Breast epithelium (tissue), 3 donors: Measurements from ENCODE around the gene VPS26B.

Experiments
- CTCF ChIP-seq, 3 donors: fragments of 450-650 bp; IDR thresholded peaks; one replicate each; pipeline ENCODE4 v1.5.1; 2016 to 2017; ENCODE audit warnings: antibody characterized with exemption in 3 of 3, mild to moderate bottlenecking in 3 of 3, moderate library complexity in 3 of 3
- POLR2A ChIP-seq: fragments of 450-650 bp; IDR thresholded peaks from one replicate; pipeline ENCODE4 v1.6.1; 2016; ENCODE audit warnings: antibody characterized with exemption, mild to moderate bottlenecking, moderate library complexity
- POLR2AphosphoS5 ChIP-seq, 3 donors: sonication (generic); formaldehyde crosslinking; IDR thresholded peaks; one replicate each; pipeline ENCODE4 v1.6.1; 2017; ENCODE audit warnings: antibody characterized with exemption in 3 of 3

GRCh38 chr11:134266841-134267251 lies 42.4 kb downstream of the VPS26B start:
- TF ChIP-seq CTCF (IDR thresholded peaks at IDR 0.05) = no peak
- no peak for TF ChIP-seq POLR2A
- peak in 1 of 3 donors; percentile 27 for TF ChIP-seq POLR2AphosphoS5 (IDR thresholded peaks at IDR 0.05)
